ENCODE results near the gene ANKRD9.

ANKRD9 gene

GRCh38 chr14:102513899-102514772 lies 4.6 kb upstream of the ANKRD9 start:
- in situ Hi-C loops (cut with MboI; ENCODE audit: low sequenced_read_pairs) = no loop called here

- in situ Hi-C loops (cut with MboI; ENCODE audit: low sequenced_read_pairs) = no loop called here
Measured at GRCh38 chr14:102512793-102513300, 3.3 kb upstream of the ANKRD9 start.

GRCh38 chr14:102511538-102511937 lies 2.0 kb upstream of the ANKRD9 start:
- in situ Hi-C loops (cut with MboI; ENCODE audit: low sequenced_read_pairs) = no loop called here

- in situ Hi-C loops (cut with MboI; ENCODE audit: low sequenced_read_pairs) = no loop called here
Measured at GRCh38 chr14:102510616-102511520, 1.3 kb upstream of the ANKRD9 start.

- in situ Hi-C loops (cut with MboI; ENCODE audit: low sequenced_read_pairs) = no loop called here
Measured at GRCh38 chr14:102508774-102509745, 516 bp downstream of the ANKRD9 start.

- in situ Hi-C loops (cut with MboI; ENCODE audit: low sequenced_read_pairs) = no loop called here
Measured at GRCh38 chr14:102508410-102508773, 1.2 kb downstream of the ANKRD9 start.

- in situ Hi-C loops (cut with MboI; ENCODE audit: low sequenced_read_pairs) = no loop called here
Measured at GRCh38 chr14:102507857-102508312, 1.7 kb downstream of the ANKRD9 start.

- in situ Hi-C loops (cut with MboI; ENCODE audit: low sequenced_read_pairs) = no loop called here
Measured at GRCh38 chr14:102507081-102507856, 2.3 kb downstream of the ANKRD9 start.

- in situ Hi-C loops (cut with MboI; ENCODE audit: low sequenced_read_pairs) = no loop called here
Measured at GRCh38 chr14:102506626-102506925, 3.0 kb downstream of the ANKRD9 start.

- in situ Hi-C loops (cut with MboI; ENCODE audit: low sequenced_read_pairs) = no loop called here
Measured at GRCh38 chr14:102505775-102506625, 3.6 kb downstream of the ANKRD9 start.

- in situ Hi-C loops (cut with MboI; ENCODE audit: low sequenced_read_pairs) = no loop called here
Measured at GRCh38 chr14:102505000-102505619, 4.5 kb downstream of the ANKRD9 start.

GRCh38 chr14:102504328-102504999 lies 5.1 kb downstream of the ANKRD9 start:
- in situ Hi-C loops (cut with MboI; ENCODE audit: low sequenced_read_pairs) = no loop called here

- in situ Hi-C loops (cut with MboI; ENCODE audit: low sequenced_read_pairs) = no loop called here
Measured at GRCh38 chr14:102503641-102504327, 5.8 kb downstream of the ANKRD9 start.

- in situ Hi-C loops (cut with MboI; ENCODE audit: low sequenced_read_pairs) = no loop called here
Measured at GRCh38 chr14:102502571-102502970, 7.0 kb downstream of the ANKRD9 start.

GRCh38 chr14:102501751-102502315 lies 7.7 kb downstream of the ANKRD9 start:
- in situ Hi-C loops (cut with MboI; ENCODE audit: low sequenced_read_pairs) = no loop called here

GRCh38 chr14:102500713-102501112 lies 8.9 kb downstream of the ANKRD9 start:
- in situ Hi-C loops (cut with MboI; ENCODE audit: low sequenced_read_pairs) = no loop called here

- in situ Hi-C loops (cut with MboI; ENCODE audit: low sequenced_read_pairs) = no loop called here
Measured at GRCh38 chr14:102500158-102500662, 9.4 kb downstream of the ANKRD9 start.
